Suprapubic skin (tissue), 4 donors: ENCODE measurements around the gene SORCS2.

Experiments
- EP300 ChIP-seq: sonication (generic); formaldehyde crosslinking; IDR thresholded peaks from one replicate; pipeline ENCODE4 v1.6.1; 2017; ENCODE audit warnings: antibody characterized with exemption
- POLR2A ChIP-seq, 2 donors: fragments of 450-650 bp; IDR thresholded peaks; one replicate each; pipeline ENCODE4 v1.6.1; 2017; ENCODE audit warnings: antibody characterized with exemption in 2 of 2, mild to moderate bottlenecking in 2 of 2, moderate library complexity in 2 of 2
- POLR2AphosphoS5 ChIP-seq, 3 donors: sonication (generic); formaldehyde crosslinking; IDR thresholded peaks; one replicate each; pipeline ENCODE4 v1.6.1; 2017; ENCODE audit warnings: antibody characterized with exemption in 3 of 3
- TF ChIP-seq, protein P1 (sequence below), 2 donors: fragments of 200-600 bp in 1 of 2; fragments of 450-650 bp in 1 of 2; sonication (generic) in 1 of 2; IDR thresholded peaks; one replicate each; pipeline ENCODE4 v1.5.1; 2016 to 2019; ENCODE audit warnings: antibody characterized with exemption in 2 of 2, mild to moderate bottlenecking in 1 of 2, moderate library complexity in 1 of 2

DNA sequence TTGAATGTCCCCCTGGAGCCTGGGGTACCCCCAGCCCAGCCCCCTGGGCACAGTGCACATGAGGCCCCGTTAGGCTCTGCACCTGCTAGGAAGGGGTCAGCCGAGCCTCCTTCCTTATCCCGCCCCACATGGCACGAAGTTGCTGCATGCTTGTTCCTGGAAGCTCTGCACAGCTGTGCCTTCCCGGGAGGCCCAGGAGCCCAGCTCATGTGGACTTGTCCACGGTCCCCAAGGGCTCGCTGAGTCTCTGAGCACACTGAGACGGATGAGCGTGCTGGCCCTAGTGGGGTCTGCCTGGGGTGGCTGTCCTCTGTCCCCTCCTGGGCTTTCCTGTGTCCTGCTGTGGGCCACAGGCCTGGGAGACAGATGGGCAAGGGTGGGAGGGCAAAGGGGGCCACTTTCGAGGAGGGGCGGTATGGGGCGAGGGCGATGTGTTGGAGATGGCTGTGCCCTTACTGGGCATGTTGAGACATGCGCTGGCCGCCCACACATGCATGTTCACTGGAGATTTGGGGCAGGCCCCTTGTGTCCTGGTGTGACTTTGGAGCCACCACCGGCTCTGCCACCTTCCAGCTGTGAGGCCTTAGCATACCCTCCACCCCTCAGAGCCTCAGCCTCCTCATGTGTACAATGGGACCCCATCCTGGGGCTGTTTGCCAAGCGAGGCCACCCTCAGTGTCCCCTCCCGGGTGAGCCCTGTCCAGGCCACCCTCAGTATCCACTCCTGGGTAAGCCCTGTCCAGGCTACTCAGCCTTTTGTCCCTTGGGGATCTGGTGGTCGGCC, 509.7 kb downstream of the SORCS2 start:
- no peak for TF ChIP-seq POLR2A (IDR thresholded peaks at IDR 0.05)
- TF ChIP-seq, protein P1, sequence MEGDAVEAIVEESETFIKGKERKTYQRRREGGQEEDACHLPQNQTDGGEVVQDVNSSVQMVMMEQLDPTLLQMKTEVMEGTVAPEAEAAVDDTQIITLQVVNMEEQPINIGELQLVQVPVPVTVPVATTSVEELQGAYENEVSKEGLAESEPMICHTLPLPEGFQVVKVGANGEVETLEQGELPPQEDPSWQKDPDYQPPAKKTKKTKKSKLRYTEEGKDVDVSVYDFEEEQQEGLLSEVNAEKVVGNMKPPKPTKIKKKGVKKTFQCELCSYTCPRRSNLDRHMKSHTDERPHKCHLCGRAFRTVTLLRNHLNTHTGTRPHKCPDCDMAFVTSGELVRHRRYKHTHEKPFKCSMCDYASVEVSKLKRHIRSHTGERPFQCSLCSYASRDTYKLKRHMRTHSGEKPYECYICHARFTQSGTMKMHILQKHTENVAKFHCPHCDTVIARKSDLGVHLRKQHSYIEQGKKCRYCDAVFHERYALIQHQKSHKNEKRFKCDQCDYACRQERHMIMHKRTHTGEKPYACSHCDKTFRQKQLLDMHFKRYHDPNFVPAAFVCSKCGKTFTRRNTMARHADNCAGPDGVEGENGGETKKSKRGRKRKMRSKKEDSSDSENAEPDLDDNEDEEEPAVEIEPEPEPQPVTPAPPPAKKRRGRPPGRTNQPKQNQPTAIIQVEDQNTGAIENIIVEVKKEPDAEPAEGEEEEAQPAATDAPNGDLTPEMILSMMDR (IDR thresholded peaks at IDR 0.05) = no peak
- TF ChIP-seq EP300 = no peak
- TF ChIP-seq POLR2AphosphoS5 (IDR thresholded peaks at IDR 0.05) = no peak
